Transverse colon (tissue), 4 donors: ENCODE data around the gene HELZ. TPM values are rescaled to one million over a fixed set of nuclear protein-coding genes. Genes with fewer than 3 reads are reported as not detected.

ENCODE experiments used
- DNase-seq: peaks from one replicate; pipeline ENCODE4 v3.0.0-alpha.2; 2019
- H3K27ac ChIP-seq, 4 donors: fragments of 200-600 bp; sonication (generic); 2 replicates each; pipeline ENCODE4 v1.5.1; 2016 to 2018; ENCODE audit warnings: inconsistent platforms in 4 of 4
- H3K27me3 ChIP-seq: fragments of 200-600 bp; sonication (generic); 2 replicates; pipeline ENCODE4 v1.5.1; 2017; ENCODE audit warnings: inconsistent platforms
- H3K36me3 ChIP-seq, 4 donors: fragments of 200-600 bp; sonication (generic); 2 replicates each; pipeline ENCODE4 v1.5.1; 2017 to 2019; ENCODE audit warnings: inconsistent platforms in 4 of 4
- H3K4me1 ChIP-seq, 4 donors: fragments of 200-600 bp; sonication (generic); 2 replicates each; pipeline ENCODE4 v1.5.1; 2017 to 2020; ENCODE audit warnings: inconsistent platforms in 4 of 4
- H3K4me3 ChIP-seq, 4 donors: fragments of 200-600 bp; sonication (generic); 1 replicate in 1 of 4; 2 replicates in 3 of 4; pipeline versions ENCODE4 v1.5.1 to v1.6.1; 2017 to 2019; ENCODE audit warnings: inconsistent platforms in 4 of 4
- H3K9me3 ChIP-seq, 2 donors: fragments of 200-600 bp; sonication (generic); 2 replicates each; pipeline ENCODE4 v1.5.1; 2017 to 2019; ENCODE audit warnings: inconsistent platforms in 2 of 2
- CTCF ChIP-seq, 5 experiments: fragments of 200-600 bp in 3 of 5; fragments of 450-650 bp in 2 of 5; sonication (generic) in 3 of 5; IDR thresholded peaks; 1 replicate in 2 of 5; 2 replicates in 3 of 5; pipeline ENCODE4 v1.5.1; 2016 to 2017; ENCODE audit warnings: antibody characterized with exemption in 5 of 5, inconsistent platforms in 3 of 5, mild to moderate bottlenecking in 2 of 5, moderate library complexity in 1 of 5
- EP300 ChIP-seq: sonication (generic); formaldehyde crosslinking; IDR thresholded peaks from one replicate; pipeline ENCODE4 v1.6.1; 2017; ENCODE audit warnings: antibody characterized with exemption, low read depth
- POLR2A ChIP-seq: fragments of 450-650 bp; IDR thresholded peaks from one replicate; pipeline ENCODE4 v1.6.1; 2016; ENCODE audit warnings: antibody characterized with exemption, mild to moderate bottlenecking, moderate library complexity
- POLR2AphosphoS5 ChIP-seq, 3 donors: sonication (generic); formaldehyde crosslinking; IDR thresholded peaks; one replicate each; pipeline ENCODE4 v1.6.1; 2016; ENCODE audit warnings: antibody characterized with exemption in 3 of 3
- WGBS, 2 donors: methylation state at CpG; one replicate each; pipeline ENCODE4 v1.1.5; 2018; ENCODE audit warnings: low coverage in 1 of 2; 5-methylcytosine and 5-hydroxymethylcytosine counted together
- in situ Hi-C, 4 donors: fragments of 200-750 bp; cut with MboI; loops; one replicate each; pipeline versions ENCODE4 v1.15.0 to v1.15.1; 2017; ENCODE audit warnings: low sequenced_read_pairs in 3 of 4, low pct_ligation_motif_present in 1 of 4, low pct_unique_long_range_greater_than_20kb in 1 of 4
- intact Hi-C: fragments of 100-400 bp; cut with DNase I; formaldehyde crosslinking; loops from one replicate; pipeline ENCODE4 v1.15.1; 2023; ENCODE audit warnings: low total_unique reads
- total RNA-seq, 4 donors: library from RNA; depleted of rRNA; stranded (reverse); fragments of >200 nt; gene quantifications; one replicate each; pipeline ENCODE4 v1.1.0, GENCODE V29; 2016

The HELZ gene
- total RNA-seq, 4 donors from 2014 or later, result 31.8 to 126 (median 56.0) TPM

GRCh38 chr17:67281743-67282142 is 36.7 kb upstream of the HELZ start:
- no peaks in the 10 kb centered on the region for H3K4me1 ChIP-seq
- WGBS, 2 donors, result 63 to 67% methylated on average over 7 to 8 of the region's 8 CpGs
- H3K27me3 ChIP-seq, result no peaks in the 10 kb centered on the region
- intact Hi-C loops, result no loop called here
- no peaks in the 10 kb centered on the region for H3K9me3 ChIP-seq
- TF ChIP-seq POLR2AphosphoS5 (IDR thresholded peaks at IDR 0.05) (no peak), CTCF (IDR thresholded peaks at IDR 0.05) (no peak), POLR2A (no peak), EP300 (no peak)
- no peak for DNase-seq
- no peaks in the 10 kb centered on the region for H3K36me3 ChIP-seq
- H3K27ac ChIP-seq, result no peak overlapping the region
- H3K4me3 ChIP-seq, result no peak overlapping the region
- in situ Hi-C loops, result no loop called here

GRCh38 chr17:67281053-67281452 is 36.1 kb upstream of the HELZ start:
- no peak for DNase-seq
- Histone ChIP-seq H3K36me3 (no peaks in the 10 kb centered on the region), H3K27me3 (no peaks in the 10 kb centered on the region), H3K9me3 (no peaks in the 10 kb centered on the region), H3K4me1 (no peaks in the 10 kb centered on the region), H3K4me3 (no peak overlapping the region), H3K27ac (no peak overlapping the region)
- intact Hi-C loops, result no loop called here
- TF ChIP-seq POLR2AphosphoS5 (IDR thresholded peaks at IDR 0.05) (no peak), POLR2A (no peak), CTCF (IDR thresholded peaks at IDR 0.05) (no peak), EP300 (no peak)
- in situ Hi-C loops, result no loop called here
- WGBS, 2 donors, result 59 to 100% methylated on average over 2 to 3 of the region's 3 CpGs

- no peaks in the 10 kb centered on the region for H3K9me3 ChIP-seq
- no peak overlapping the region for H3K4me3 ChIP-seq
- in situ Hi-C loops, result no loop called here
- H3K4me1 ChIP-seq, result no peaks in the 10 kb centered on the region
- no peak overlapping the region for H3K27ac ChIP-seq
- no peaks in the 10 kb centered on the region for H3K36me3 ChIP-seq
- TF ChIP-seq CTCF (IDR thresholded peaks at IDR 0.05), result no peak
- TF ChIP-seq EP300, result no peak
- TF ChIP-seq POLR2A, result no peak
- no peak for TF ChIP-seq POLR2AphosphoS5 (IDR thresholded peaks at IDR 0.05)
- no peak for DNase-seq
- H3K27me3 ChIP-seq, result no peaks in the 10 kb centered on the region
- WGBS, 2 donors, result 84 to 86% methylated on average over 6 of the region's 6 CpGs
- intact Hi-C loops, result no loop called here
These were observed 35.3 kb upstream of the HELZ start for GRCh38 chr17:67280279-67280678.

GRCh38 chr17:67279115-67279514 is 34.1 kb upstream of the HELZ start:
- no peaks in the 10 kb centered on the region for H3K4me1 ChIP-seq
- no peak overlapping the region for H3K27ac ChIP-seq
- 73 to 75% methylated on average over 4 to 7 of the region's 7 CpGs for WGBS, 2 donors
- TF ChIP-seq CTCF (IDR thresholded peaks at IDR 0.05) (no peak), EP300 (no peak), POLR2A (no peak), POLR2AphosphoS5 (IDR thresholded peaks at IDR 0.05) (no peak)
- no peaks in the 10 kb centered on the region for H3K9me3 ChIP-seq
- intact Hi-C loops, result no loop called here
- no peaks in the 10 kb centered on the region for H3K36me3 ChIP-seq
- no peaks in the 10 kb centered on the region for H3K27me3 ChIP-seq
- H3K4me3 ChIP-seq, result no peak overlapping the region
- in situ Hi-C loops, result no loop called here
- DNase-seq, result no peak
